Bone marrow (tissue), 2 donors: ENCODE results near the gene SUCLG2.

Experiments
- DNase-seq, 2 donors: peaks; one replicate each; lab custom pipeline; 2025; lab: John Stamatoyannopoulos, UW

Gene SUCLG2

GRCh38 chr3:67458408-67458807, 196.0 kb downstream of the SUCLG2 start:
- DNase-seq: no peak

DNA sequence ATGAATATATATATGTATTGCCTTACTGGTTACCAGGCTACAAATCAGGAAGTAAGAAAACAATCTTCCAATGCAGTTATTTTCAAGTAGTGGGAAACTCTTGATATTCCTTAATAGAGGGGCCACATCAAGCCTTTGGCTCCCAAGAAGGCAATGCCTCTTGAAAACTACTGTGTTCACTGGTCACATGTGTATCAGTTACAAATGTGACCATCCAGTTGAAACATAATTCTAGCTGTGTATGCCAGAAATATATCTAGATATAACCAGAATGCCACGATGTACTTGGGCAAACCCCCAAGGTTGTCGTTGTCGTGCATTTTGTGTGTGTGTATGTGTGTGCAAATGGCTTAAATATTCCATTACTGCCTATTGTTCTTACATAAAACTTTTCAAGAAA, 200.8 kb downstream of the SUCLG2 start:
- DNase-seq: no peak

GRCh38 chr3:67450153-67450552, 204.3 kb downstream of the SUCLG2 start:
- DNase-seq: no peak

DNA sequence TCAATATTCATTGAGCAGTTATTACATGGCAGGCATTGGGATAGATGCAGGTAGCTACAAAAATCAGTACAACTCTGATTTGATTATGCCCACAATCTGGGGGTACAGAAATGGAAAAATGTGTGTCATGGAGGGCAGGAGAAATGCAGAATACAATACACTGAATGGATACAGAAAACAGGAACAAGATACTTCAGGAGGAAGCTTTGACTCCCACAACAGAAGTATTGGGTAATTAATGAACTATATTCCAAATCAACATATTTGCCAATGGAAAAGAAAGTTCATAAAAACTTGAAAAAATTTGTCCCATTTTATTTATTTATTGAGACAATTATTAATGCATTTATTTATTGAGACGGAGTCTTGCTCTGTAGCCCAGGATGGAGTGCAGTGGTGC, 207.0 kb downstream of the SUCLG2 start:
- DNase-seq: no peak

GRCh38 chr3:67437789-67438188, 216.6 kb downstream of the SUCLG2 start:
- DNase-seq: no peak

GRCh38 chr3:67437090-67437489, 217.3 kb downstream of the SUCLG2 start:
- no peak for DNase-seq

DNA sequence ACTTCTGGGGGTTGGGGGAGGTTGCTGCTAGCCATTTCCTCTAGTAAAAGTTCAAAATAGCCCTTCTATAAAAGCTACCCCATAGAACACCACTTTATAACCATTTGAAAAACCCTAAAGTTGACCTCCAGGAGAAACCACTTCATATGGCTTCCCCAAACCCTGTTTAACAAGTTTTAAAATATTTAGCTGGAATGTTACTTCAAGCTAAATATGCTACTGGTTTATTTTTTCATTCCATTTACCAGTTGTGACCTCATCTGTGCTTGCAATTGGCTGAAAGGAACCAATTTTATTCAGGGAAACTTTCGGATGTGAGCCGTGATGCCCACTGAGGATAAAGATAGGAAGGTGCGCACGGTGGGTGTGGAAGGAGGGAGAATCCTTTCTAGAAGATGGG, 221.3 kb downstream of the SUCLG2 start:
- DNase-seq: no peak

GRCh38 chr3:67431887-67432286, 222.5 kb downstream of the SUCLG2 start:
- DNase-seq: no peak

DNA sequence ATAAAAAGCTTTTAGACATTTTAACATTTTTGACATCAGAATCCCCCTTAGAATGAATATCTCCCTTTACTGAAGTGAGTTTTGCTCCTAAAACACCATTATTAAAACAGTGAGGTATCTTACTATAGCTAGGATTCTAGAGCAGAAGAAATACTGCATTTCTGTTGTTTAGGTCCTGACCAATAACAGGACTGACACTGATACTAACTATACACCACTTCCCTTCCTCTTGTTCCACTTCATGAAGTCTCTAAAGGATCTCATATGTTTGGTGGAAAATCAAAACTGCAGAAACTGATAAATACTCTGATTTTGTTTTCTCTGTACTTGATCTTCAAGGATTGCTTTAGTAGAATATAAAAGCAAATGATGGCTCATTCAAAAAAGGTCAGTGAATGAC, 230.7 kb downstream of the SUCLG2 start:
- no peak for DNase-seq

DNA sequence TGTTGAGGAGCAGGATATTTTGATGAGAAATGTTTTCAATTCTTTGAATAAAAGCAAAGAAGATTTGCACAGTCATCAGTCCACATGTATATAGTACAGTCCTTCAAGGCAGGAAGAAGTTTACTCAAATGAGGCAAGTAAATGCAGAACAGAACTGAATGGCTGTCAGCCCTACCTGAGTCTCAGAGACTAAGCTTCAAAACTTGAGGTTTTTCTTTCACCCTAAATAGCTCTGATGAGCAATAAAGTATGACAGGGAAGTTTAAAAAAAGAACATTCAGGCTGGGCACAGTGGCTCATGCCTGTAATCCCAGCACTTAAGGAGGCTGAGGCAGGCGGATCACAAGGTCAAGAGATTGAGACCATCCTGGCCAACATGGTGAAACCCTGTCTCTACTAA, 232.5 kb downstream of the SUCLG2 start:
- no peak for DNase-seq

DNA sequence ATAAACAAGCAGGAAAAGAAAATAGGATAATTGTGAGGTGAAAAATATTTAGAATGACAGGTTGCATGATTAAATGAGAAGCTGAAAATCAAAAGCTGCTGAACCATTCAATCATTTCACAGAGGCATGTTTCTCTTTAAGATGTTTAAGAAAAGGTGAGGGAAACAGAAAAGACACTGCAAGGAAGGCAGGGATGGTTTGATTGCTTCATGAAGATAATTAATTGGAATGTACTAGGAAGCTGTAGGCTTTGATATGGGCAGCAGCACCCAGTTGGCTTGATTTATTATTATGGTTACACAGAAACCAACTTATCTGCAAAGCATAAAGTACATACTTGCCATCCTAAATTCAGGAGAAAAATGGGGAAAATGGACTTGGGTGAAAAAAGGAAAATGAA, 234.6 kb downstream of the SUCLG2 start:
- DNase-seq: no peak

DNA sequence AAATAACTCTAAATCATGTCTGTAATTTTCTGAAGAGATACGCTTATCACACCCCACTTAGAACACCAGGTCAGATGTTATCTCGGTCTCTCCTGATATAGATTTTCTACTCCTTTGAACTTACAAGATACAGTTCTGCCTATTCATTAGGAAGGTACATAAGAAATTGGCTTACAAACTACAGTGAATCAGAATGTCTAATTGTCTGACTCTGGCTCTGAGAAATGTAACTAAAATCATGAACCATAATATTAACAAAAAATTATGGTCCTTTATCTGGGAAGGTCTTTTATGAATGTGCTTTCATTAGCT, 235.2 kb downstream of the SUCLG2 start:
- no peak for DNase-seq

- DNase-seq: no peak
Observed at GRCh38 chr3:67418426-67419217, 235.8 kb downstream of the SUCLG2 start.

DNA sequence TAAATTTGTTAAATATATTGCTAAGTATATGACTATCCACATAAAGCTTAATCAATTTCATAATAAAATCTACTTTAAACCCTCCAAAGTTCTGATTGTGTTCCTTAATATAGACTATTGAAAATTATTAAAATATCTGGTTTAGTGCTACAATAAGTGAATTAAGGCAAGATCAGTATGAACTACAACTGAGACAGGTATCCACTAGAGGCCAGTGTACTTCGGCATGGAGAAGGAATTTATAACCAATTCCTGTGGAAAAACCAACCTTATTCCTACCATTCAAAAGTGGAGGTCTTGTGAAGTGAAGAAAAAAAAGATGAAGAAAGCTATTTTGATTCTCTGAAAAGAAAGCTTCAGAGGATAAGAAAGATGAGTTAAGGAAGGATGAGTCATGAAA, 237.7 kb downstream of the SUCLG2 start:
- DNase-seq: no peak

DNA sequence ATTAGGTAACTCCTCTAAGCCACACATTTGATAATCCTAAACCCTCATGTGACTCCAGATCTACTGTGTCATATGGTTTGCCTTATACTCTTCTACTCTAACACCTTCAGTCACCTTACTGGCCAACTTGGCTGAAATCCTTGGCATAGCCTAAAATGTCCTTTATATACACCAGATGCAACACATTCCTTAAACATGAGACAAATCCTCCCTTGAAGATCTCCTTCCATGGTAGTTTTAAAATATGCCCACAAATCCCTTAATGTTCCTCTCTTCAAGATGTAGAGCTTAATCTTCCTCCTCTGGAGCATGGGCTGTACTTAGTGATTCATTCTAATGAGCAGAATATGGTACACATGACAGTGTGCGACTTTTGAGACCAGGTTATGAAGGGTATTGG, 238.9 kb downstream of the SUCLG2 start:
- no peak for DNase-seq

- no peak for DNase-seq
Observed at GRCh38 chr3:67414740-67415139, 239.7 kb downstream of the SUCLG2 start.

- no peak for DNase-seq
Observed at GRCh38 chr3:67405193-67405592, 249.2 kb downstream of the SUCLG2 start.

DNA sequence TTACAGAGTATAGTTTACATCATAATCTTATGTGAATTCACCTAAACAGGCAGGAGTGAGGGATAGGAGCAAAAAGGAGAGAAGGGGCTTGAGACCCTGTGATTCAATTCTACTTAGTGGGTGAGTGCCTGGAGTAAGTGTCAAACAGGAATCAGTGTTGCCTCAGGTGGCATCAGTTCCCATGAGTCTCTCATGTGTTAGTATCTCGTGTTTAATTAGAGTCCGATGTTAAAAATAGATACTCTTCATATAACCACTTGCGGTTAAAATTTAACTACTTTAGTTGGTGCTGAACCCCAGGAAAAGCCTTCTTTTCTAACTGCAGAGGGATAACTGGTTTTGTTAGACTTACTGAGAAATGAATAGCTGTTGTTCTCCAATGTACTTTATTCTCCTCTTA, 251.5 kb downstream of the SUCLG2 start:
- DNase-seq: no peak

- no peak for DNase-seq
Observed at GRCh38 chr3:67401921-67402320, 252.5 kb downstream of the SUCLG2 start.

DNA sequence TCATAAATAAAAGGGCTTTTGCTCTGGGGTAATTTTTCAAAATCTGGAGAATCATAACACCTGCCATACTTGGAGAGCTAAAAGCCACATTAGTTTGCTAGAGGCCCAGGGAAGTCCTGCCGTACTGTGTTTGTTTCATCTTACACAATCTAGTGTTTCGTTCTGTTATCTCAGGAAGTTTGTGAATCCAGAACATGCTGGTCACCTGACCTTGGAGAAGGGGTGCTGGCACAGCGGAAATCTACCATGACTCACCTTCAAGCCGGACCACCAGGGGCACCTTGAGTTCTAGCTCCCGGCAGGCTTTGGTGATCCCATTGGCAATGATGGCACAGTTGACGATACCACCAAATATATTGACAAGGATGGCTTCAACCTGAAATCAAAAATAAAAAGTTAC, 253.9 kb downstream of the SUCLG2 start:
- no peak for DNase-seq

DNA sequence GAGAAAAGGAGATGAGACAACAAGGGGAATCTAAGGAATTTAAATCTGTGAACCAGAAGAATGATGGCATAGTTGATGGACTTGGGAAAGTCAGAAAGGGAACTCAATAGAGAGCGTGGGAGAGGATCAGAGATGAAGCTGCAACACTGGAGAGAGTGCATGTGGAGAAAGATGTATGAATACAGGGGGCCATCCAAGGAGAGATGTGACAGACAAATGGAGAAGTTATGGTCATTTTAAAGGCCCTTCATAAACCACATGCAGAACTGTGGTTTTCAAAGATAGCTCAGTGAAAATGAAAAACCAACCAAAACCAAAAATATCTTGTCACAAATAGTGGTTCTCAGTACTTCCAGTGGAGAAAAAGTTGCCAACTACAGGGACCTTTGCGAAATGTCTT, 265.2 kb downstream of the SUCLG2 start:
- no peak for DNase-seq

DNA sequence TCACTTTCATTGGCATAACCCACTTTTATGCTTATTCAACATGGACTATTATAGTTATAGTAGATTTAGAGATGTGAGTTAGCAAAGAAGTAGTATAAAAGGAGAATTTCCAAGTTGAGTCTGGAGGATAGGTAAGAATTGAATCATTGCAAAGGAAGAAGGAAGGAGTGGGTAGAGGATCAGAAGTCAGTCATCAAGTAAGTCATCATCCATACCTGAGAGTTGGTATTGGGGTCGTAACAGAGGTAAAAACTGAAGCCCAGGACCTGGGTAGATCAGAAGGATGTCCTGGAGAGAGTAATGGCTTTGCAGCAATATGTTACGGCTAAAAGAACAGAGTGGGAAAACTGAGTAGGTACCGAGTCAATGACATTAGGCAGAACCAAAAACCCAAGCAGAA, 265.7 kb downstream of the SUCLG2 start:
- DNase-seq: no peak

- DNase-seq: no peak
Observed at GRCh38 chr3:67386451-67386850, 268.0 kb downstream of the SUCLG2 start.

- no peak for DNase-seq
Observed at GRCh38 chr3:67384760-67385397, 269.5 kb downstream of the SUCLG2 start.
